OCI-LY7 (cell line): ENCODE results near the gene ATF6B. TPM values are rescaled to one million over a fixed set of nuclear protein-coding genes. Genes with fewer than 3 reads are reported as not detected.

Experiments used
- BruUV-seq: library from RNA; stranded (reverse); fragments of 400-500 nt; replicated peaks from 2 replicates; lab custom pipeline; 2021; lab: Mats Ljungman, UMichigan
- CTCF ChIA-PET: fragments of 300-600 bp; sonication (Branson Sonifier 250); formaldehyde crosslinking; loops from one replicate; lab custom pipeline; 2022; ENCODE audit warnings: antibody characterized with exemption; ENCODE audit not compliant: unreplicated experiment; lab: Charles Lee
- POLR2A ChIA-PET: fragments of 300-600 bp; sonication (Branson Sonifier 250); formaldehyde crosslinking; loops from one replicate; lab custom pipeline; 2022; ENCODE audit warnings: antibody characterized with exemption; lab: Charles Lee
- DNase-seq: peaks from one replicate; pipeline ENCODE4 v3.0.0-alpha.2; 2015; ENCODE audit warnings: low spot score
- H2AFZ ChIP-seq: fragments of 200-600 bp; sonication (generic), shearing (Covaris generic); 2 replicates; pipeline ENCODE4 v1.6.1; 2014; ENCODE audit warnings: mild to moderate bottlenecking, antibody characterized with exemption, low read length, moderate library complexity
- H3K27ac ChIP-seq: fragments of 200-600 bp; sonication (generic); 2 replicates; pipeline ENCODE4 v1.5.1; 2014; ENCODE audit warnings: mixed run types, low read depth, mild to moderate bottlenecking, moderate library complexity, low read length, inconsistent platforms; ENCODE audit not compliant: poor library complexity, severe bottlenecking
- H3K36me3 ChIP-seq: fragments of 200-600 bp; sonication (generic); 2 replicates; pipeline ENCODE4 v1.6.1; 2014; ENCODE audit warnings: mild to moderate bottlenecking, antibody characterized with exemption, low read length, moderate library complexity, mixed read lengths; ENCODE audit not compliant: insufficient read depth
- H3K4me1 ChIP-seq: fragments of 200-600 bp; sonication (generic); 2 replicates; pipeline ENCODE4 v1.5.1; 2014; ENCODE audit warnings: mild to moderate bottlenecking, low read length; ENCODE audit not compliant: insufficient read depth, poor library complexity, severe bottlenecking
- H3K4me2 ChIP-seq: fragments of 200-600 bp; sonication (generic); 2 replicates; pipeline ENCODE4 v1.6.1; 2014; ENCODE audit warnings: mild to moderate bottlenecking, low read length
- H3K4me3 ChIP-seq: fragments of 200-600 bp; sonication (generic); 2 replicates; pipeline ENCODE4 v1.5.1; 2014; ENCODE audit warnings: mild to moderate bottlenecking, low read depth, low read length; ENCODE audit not compliant: poor library complexity, severe bottlenecking
- H3K79me2 ChIP-seq: fragments of 200-600 bp; sonication (generic); 2 replicates; pipeline ENCODE4 v1.6.1; 2016; ENCODE audit warnings: low read depth, mild to moderate bottlenecking, low read length, moderate library complexity, mixed read lengths; ENCODE audit not compliant: insufficient read depth
- H3K9me2 ChIP-seq: fragments of 200-600 bp; sonication (generic); 2 replicates; pipeline ENCODE4 v1.6.1; 2016; ENCODE audit warnings: mild to moderate bottlenecking, low read length, mixed read lengths; ENCODE audit not compliant: insufficient read depth
- H3K9me3 ChIP-seq: fragments of 200-600 bp; sonication (generic); 2 replicates; pipeline ENCODE4 v1.6.1; 2014; ENCODE audit warnings: mild to moderate bottlenecking, mixed run types, low read length, mixed read lengths
- H4K20me1 ChIP-seq: fragments of 200-600 bp; sonication (generic); 2 replicates; pipeline ENCODE4 v1.6.1; 2014; ENCODE audit warnings: mild to moderate bottlenecking, antibody characterized with exemption, low read length, moderate library complexity, mixed read lengths; ENCODE audit not compliant: insufficient read depth
- EZH2phosphoT487 ChIP-seq: fragments of 200-600 bp; sonication (generic); IDR thresholded peaks from 2 replicates; pipeline ENCODE4 v1.6.1; 2018; ENCODE audit warnings: low read depth, borderline replicate concordance, mild to moderate bottlenecking, mixed run types, antibody characterized with exemption, low read length, moderate library complexity, mixed read lengths
- intact Hi-C: fragments of 100-400 bp; cut with micrococcal nuclease; formaldehyde crosslinking; loops from one replicate; pipeline ENCODE4 v1.10.0; 2022; ENCODE audit not compliant: unreplicated experiment
- total RNA-seq, 2 experiments: library from RNA; depleted of rRNA in 1 of 2; stranded (reverse); fragments of >200 nt in 1 of 2; shearing (Covaris generic) in 1 of 2; gene quantifications; 2 replicates each; pipeline ENCODE4 v1.2.3, GENCODE V29; 2014 to 2022
- TF ChIP-seq, protein P1 (sequence below): fragments of 200-600 bp; sonication (generic); conservative IDR thresholded peaks from 2 replicates; pipeline ENCODE4 v1.5.1; 2014; ENCODE audit warnings: mild to moderate bottlenecking, antibody characterized with exemption, low read length, moderate library complexity, mixed read lengths

ATF6B gene
- total RNA-seq, 2 experiments from 2014 or later, result 57.7 to 122 TPM

DNA sequence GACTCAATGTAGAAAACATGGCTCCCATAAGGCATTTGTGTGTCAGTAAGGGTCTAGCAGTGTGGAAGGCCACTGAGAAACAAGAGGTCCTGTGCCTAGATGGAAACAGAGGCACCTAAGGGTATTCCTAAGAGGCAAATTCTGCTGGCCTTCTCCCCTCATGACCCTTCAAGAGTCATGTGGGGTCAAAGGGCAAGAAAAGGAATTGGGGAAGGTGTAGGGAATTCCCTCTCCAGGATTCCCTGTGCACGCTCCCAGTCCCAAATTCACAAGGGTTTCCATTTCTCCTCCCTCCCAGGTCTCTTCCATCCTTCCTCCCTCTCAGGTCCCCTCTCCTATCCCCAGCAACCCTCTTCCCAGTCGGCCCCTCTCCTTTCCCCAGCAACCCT is 47.3 kb upstream of the ATF6B start:
- CTCF ChIA-PET, result no interaction called here
- peak overlapping the region; percentile 96 for H3K4me2 ChIP-seq
- intact Hi-C loops, result no loop called here
- H3K79me2 ChIP-seq, result peaks cover 14% of the 10 kb centered on the region; the same call in 1 of the 2 replicates
- H3K9me3 ChIP-seq, result no peaks in the 10 kb centered on the region
- no peaks in the 10 kb centered on the region for H3K9me2 ChIP-seq
- peaks cover 44% of the 10 kb centered on the region for H3K4me1 ChIP-seq
- H3K36me3 ChIP-seq, result peaks cover under 1% of the 10 kb centered on the region; the same call in 1 of the 2 replicates
- no peak overlapping the region; the same call in 1 of the 2 replicates for H2AFZ ChIP-seq
- no peak overlapping the region for H3K27ac ChIP-seq
- no TSS peak for BruUV-seq
- TF ChIP-seq, protein P1, sequence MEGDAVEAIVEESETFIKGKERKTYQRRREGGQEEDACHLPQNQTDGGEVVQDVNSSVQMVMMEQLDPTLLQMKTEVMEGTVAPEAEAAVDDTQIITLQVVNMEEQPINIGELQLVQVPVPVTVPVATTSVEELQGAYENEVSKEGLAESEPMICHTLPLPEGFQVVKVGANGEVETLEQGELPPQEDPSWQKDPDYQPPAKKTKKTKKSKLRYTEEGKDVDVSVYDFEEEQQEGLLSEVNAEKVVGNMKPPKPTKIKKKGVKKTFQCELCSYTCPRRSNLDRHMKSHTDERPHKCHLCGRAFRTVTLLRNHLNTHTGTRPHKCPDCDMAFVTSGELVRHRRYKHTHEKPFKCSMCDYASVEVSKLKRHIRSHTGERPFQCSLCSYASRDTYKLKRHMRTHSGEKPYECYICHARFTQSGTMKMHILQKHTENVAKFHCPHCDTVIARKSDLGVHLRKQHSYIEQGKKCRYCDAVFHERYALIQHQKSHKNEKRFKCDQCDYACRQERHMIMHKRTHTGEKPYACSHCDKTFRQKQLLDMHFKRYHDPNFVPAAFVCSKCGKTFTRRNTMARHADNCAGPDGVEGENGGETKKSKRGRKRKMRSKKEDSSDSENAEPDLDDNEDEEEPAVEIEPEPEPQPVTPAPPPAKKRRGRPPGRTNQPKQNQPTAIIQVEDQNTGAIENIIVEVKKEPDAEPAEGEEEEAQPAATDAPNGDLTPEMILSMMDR, result no peak
- no peak for TF ChIP-seq EZH2phosphoT487
- POLR2A ChIA-PET, result no interaction called here
- H4K20me1 ChIP-seq, result no peaks in the 10 kb centered on the region
- no peak for DNase-seq
- peak overlapping the region; percentile 87 for H3K4me3 ChIP-seq

DNA sequence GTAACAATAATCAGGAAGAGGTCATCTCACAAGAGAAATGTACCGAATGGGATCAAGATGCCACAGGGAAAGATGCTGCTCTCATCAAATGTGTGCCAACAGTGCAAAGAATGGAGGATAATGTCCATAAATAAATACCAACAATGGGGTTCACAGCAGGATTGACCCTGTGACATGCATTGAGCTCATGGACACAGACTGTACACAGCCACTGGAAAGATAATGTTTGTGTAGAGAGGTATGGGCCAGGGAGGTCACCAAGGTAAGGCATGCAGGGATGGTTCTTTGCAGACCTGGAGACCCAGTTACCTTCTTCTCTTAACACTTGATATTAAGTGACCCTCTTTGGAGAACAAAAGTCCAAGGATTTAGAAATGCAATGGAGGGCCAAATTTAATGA is 46.4 kb upstream of the ATF6B start:
- H3K4me3 ChIP-seq, result no peak overlapping the region
- peak overlapping the region; percentile 96 for H3K4me2 ChIP-seq
- H2AFZ ChIP-seq, result no peak overlapping the region
- H3K36me3 ChIP-seq, result peaks cover 10% of the 10 kb centered on the region
- no peaks in the 10 kb centered on the region for H4K20me1 ChIP-seq
- no peak overlapping the region for H3K27ac ChIP-seq
- BruUV-seq, result no TSS peak
- ChIA-PET CTCF (no interaction called here), POLR2A (no interaction called here)
- H3K9me2 ChIP-seq, result no peaks in the 10 kb centered on the region
- H3K4me1 ChIP-seq, result peaks cover 37% of the 10 kb centered on the region
- TF ChIP-seq EZH2phosphoT487, result no peak
- TF ChIP-seq, protein P1, result no peak
- DNase-seq, result no peak
- intact Hi-C loops, result no loop called here
- H3K79me2 ChIP-seq, result peaks cover 14% of the 10 kb centered on the region; the same call in 1 of the 2 replicates
- no peaks in the 10 kb centered on the region for H3K9me3 ChIP-seq

DNA sequence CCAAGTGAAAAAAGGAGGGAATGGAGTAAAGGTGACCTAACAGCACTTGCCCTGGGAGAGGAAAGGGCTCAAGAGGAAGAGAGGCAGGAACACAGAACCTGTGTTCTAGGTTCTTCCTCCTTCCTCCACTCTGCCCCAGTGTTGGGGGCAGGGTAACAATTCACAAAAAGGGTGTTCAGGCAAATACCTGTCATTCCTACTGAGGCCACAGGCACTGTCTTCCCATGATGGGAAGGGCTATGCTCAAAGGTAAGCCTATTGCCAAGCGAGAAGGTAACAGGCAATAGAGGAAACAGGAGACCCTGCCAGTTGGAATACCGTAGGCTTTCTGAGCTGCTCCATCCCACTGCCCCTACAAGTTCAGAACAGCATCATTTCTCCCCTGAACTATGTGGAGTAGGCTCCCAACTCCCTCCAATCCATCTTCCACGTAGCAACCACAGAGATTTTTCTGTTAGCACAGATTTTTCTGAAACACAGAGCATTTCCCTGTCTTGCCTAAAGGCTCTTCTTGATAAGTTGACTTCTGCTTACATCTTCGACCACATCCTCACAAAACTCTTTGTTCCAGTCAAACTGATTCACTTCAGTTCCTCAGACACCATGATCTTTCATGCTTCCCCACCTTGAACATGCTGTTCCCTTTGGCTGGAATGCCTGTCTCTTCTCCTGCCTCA is 45.1 kb upstream of the ATF6B start:
- H2AFZ ChIP-seq, result no peak overlapping the region
- ChIA-PET POLR2A (no interaction called here), CTCF (no interaction called here)
- peak overlapping the region; percentile 96 for H3K4me2 ChIP-seq
- H3K4me1 ChIP-seq, result peaks cover 36% of the 10 kb centered on the region
- intact Hi-C loops, result no loop called here
- no peak overlapping the region for H3K4me3 ChIP-seq
- no peaks in the 10 kb centered on the region for H3K9me3 ChIP-seq
- no peak overlapping the region for H3K27ac ChIP-seq
- DNase-seq, result no peak
- H4K20me1 ChIP-seq, result no peaks in the 10 kb centered on the region
- peaks cover 22% of the 10 kb centered on the region for H3K36me3 ChIP-seq
- no peaks in the 10 kb centered on the region for H3K9me2 ChIP-seq
- TF ChIP-seq EZH2phosphoT487, result no peak
- TF ChIP-seq, protein P1, result no peak
- no TSS peak for BruUV-seq
- H3K79me2 ChIP-seq, result peaks cover 14% of the 10 kb centered on the region; the same call in 1 of the 2 replicates
